GM12878 (cell line): ENCODE data around the gene NPC2. TPM values are rescaled to one million over a fixed set of nuclear protein-coding genes. Genes with fewer than 3 reads are reported as not detected.

ENCODE experiments used
- ATAC-seq: fragments of 200-7000 bp; cut with Tn5 transposase; 3 replicates; pipeline ENCODE4 v1.9.1; 2020; ENCODE audit warnings: mild to moderate bottlenecking, moderate library complexity
- BruUV-seq: library from RNA; stranded (reverse); fragments of 400-500 nt; replicated peaks from 2 replicates; lab custom pipeline; 2021; lab: Mats Ljungman, UMichigan
- CTCF ChIA-PET: fragments of 300-600 bp; sonication (Branson Sonifier 250); formaldehyde crosslinking; extraction: SDS; loops from one replicate; lab custom pipeline; 2021; ENCODE audit warnings: inconsistent platforms; lab: Yijun Ruan, JAX
- POLR2A ChIA-PET: fragments of 350-600 bp; formaldehyde crosslinking; extraction: SDS; loops from one replicate; lab custom pipeline; 2021; ENCODE audit warnings: inconsistent platforms; lab: Charles Lee
- RAD21 ChIA-PET: fragments of 300-600 bp; sonication (Branson Sonifier 250); formaldehyde crosslinking; loops from one replicate; lab custom pipeline; 2023; ENCODE audit warnings: antibody characterized with exemption; ENCODE audit not compliant: unreplicated experiment; lab: Charles Lee
- SMC1A ChIA-PET: fragments of 300-600 bp; sonication (Branson Sonifier 250); formaldehyde crosslinking; loops from one replicate; lab custom pipeline; 2023; ENCODE audit not compliant: unreplicated experiment, uncharacterized antibody; lab: Charles Lee
- DNase-seq: peaks from one replicate; pipeline ENCODE4 v3.0.0-alpha.2; 2011; ENCODE audit warnings: low read depth, low spot score
- FAIRE-seq: peaks from 3 replicates; lab custom pipeline; 2011; peaks lifted over from hg19 to GRCh38; lab: Jason Lieb, UNC
- H2AFZ ChIP-seq: 2 replicates; pipeline ENCODE4 v1.6.0; 2011; ENCODE audit warnings: low read depth, low read length, control low read depth; ENCODE audit not compliant: control insufficient read depth
- H3K27ac ChIP-seq: 2 replicates; pipeline ENCODE4 v1.5.1; 2011; ENCODE audit warnings: control low read depth; ENCODE audit not compliant: control insufficient read depth, insufficient read depth
- H3K27me3 ChIP-seq, 2 experiments: replicated peaks in 1 of 2; 2 replicates each; pipeline versions ENCODE4 v1.6.0 to v1.6.1; 2011; ENCODE audit warnings: low read length in 1 of 2; ENCODE audit not compliant: control insufficient read depth in 2 of 2, insufficient read depth in 2 of 2
- H3K36me3 ChIP-seq, 2 experiments: 2 replicates each; pipeline ENCODE4 v1.5.1; 2011; ENCODE audit warnings: low read length in 1 of 2; ENCODE audit not compliant: control insufficient read depth in 2 of 2, insufficient read depth in 2 of 2
- H3K4me1 ChIP-seq: 2 replicates; pipeline ENCODE4 v1.6.1; 2011; ENCODE audit warnings: mild to moderate bottlenecking, low read length, moderate library complexity, mixed read lengths; ENCODE audit not compliant: control insufficient read depth, insufficient read depth
- H3K4me2 ChIP-seq: 2 replicates; pipeline ENCODE4 v1.6.0; 2011; ENCODE audit warnings: control low read depth; ENCODE audit not compliant: control insufficient read depth, insufficient read depth
- H3K4me3 ChIP-seq: fragments of 200-600 bp; sonication (generic); 2 replicates; pipeline ENCODE4 v1.5.1; 2016
- H3K79me2 ChIP-seq: 2 replicates; pipeline ENCODE4 v1.6.0; 2011; ENCODE audit warnings: low read length; ENCODE audit not compliant: control insufficient read depth, insufficient read depth
- H3K9ac ChIP-seq: 2 replicates; pipeline ENCODE4 v1.8.0; 2011; ENCODE audit warnings: low read length, control low read depth, mixed read lengths; ENCODE audit not compliant: control insufficient read depth, insufficient read depth
- H3K9me3 ChIP-seq: replicated peaks from 3 replicates; pipeline ENCODE4 v1.5.1; 2011; ENCODE audit warnings: mild to moderate bottlenecking, low read length; ENCODE audit not compliant: control insufficient read depth, insufficient read depth
- H4K20me1 ChIP-seq: 2 replicates; pipeline ENCODE4 v1.6.0; 2011; ENCODE audit not compliant: control insufficient read depth, insufficient read depth
- ATF7 ChIP-seq: fragments of 450-650 bp; IDR thresholded peaks from 2 replicates; pipeline ENCODE4 v1.6.1; 2016; ENCODE audit warnings: low read depth, mild to moderate bottlenecking
- CHD4 ChIP-seq: fragments of 200-600 bp; sonication (generic); IDR thresholded peaks from 2 replicates; pipeline ENCODE4 v1.6.1; 2016; ENCODE audit warnings: mild to moderate bottlenecking
- FOS ChIP-seq: IDR thresholded peaks from 3 replicates; pipeline ENCODE4 v1.6.1; 2011; ENCODE audit warnings: borderline replicate concordance; ENCODE audit not compliant: insufficient read length; ENCODE audit errors: extremely low read depth
- MEF2B ChIP-seq: fragments of 450-650 bp; IDR thresholded peaks from 2 replicates; pipeline ENCODE4 v1.6.1; 2018; ENCODE audit warnings: mild to moderate bottlenecking, moderate library complexity; ENCODE audit not compliant: partially characterized antibody, poor library complexity, severe bottlenecking
- MTA2 ChIP-seq: fragments of 450-650 bp; IDR thresholded peaks from 2 replicates; pipeline ENCODE4 v1.6.1; 2016; ENCODE audit warnings: low read depth, mild to moderate bottlenecking, moderate library complexity
- MYB ChIP-seq: fragments of 150-350 bp; IDR thresholded peaks from 2 replicates; pipeline ENCODE4 v1.6.1; 2014; ENCODE audit warnings: mild to moderate bottlenecking, low read depth, low read length, borderline replicate concordance
- NR2F1 ChIP-seq: fragments of 450-650 bp; conservative IDR thresholded peaks from 2 replicates; pipeline ENCODE4 v1.6.1; 2017; ENCODE audit warnings: mild to moderate bottlenecking
- RAD51 ChIP-seq: fragments of 450-650 bp; IDR thresholded peaks from 2 replicates; pipeline ENCODE4 v1.6.1; 2016; ENCODE audit warnings: moderate library complexity, mild to moderate bottlenecking, inconsistent platforms
- SMAD1 ChIP-seq: fragments of 450-650 bp; IDR thresholded peaks from 2 replicates; pipeline ENCODE4 v1.6.1; 2018; ENCODE audit warnings: mild to moderate bottlenecking, low read depth; ENCODE audit not compliant: partially characterized antibody
- SPI1 ChIP-seq: IDR thresholded peaks from 2 replicates; pipeline ENCODE4 v1.6.1; 2011; ENCODE audit warnings: low read depth, mild to moderate bottlenecking, low read length, moderate library complexity, borderline replicate concordance; ENCODE audit not compliant: insufficient read depth
- YY1 ChIP-seq: IDR thresholded peaks from 2 replicates; pipeline ENCODE4 v1.6.1; 2011; ENCODE audit warnings: low read depth, mild to moderate bottlenecking, low read length
- ZNF207 ChIP-seq: fragments of 450-650 bp; IDR thresholded peaks from 2 replicates; pipeline ENCODE4 v1.6.1; 2014; ENCODE audit warnings: antibody characterized with exemption, mild to moderate bottlenecking, borderline replicate concordance
- ZSCAN29 ChIP-seq: fragments of 450-650 bp; IDR thresholded peaks from 2 replicates; pipeline ENCODE4 v1.6.1; 2017; ENCODE audit warnings: mild to moderate bottlenecking, moderate library complexity
- WGBS: methylation state at CpG from one replicate; pipeline ENCODE4 v1.1.6; 2016; ENCODE audit warnings: low lambda C conversion rate; ENCODE audit not compliant: insufficient replicate concordance, insufficient coverage; ENCODE audit errors: missing lambda C conversion rate; 5-methylcytosine and 5-hydroxymethylcytosine counted together
- in situ Hi-C: fragments of 300-500 bp; cut with MboI; formaldehyde crosslinking; loops from 9 replicates; pipeline ENCODE4 v1.14.3; 2018; ENCODE audit warnings: mixed read lengths
- intact Hi-C: fragments of 100-400 bp; cut with micrococcal nuclease; formaldehyde crosslinking; loops from one replicate; pipeline ENCODE4 v1.14.2; 2022; ENCODE audit not compliant: unreplicated experiment
- polyA plus RNA-seq, 11 experiments: library from polyadenylated mRNA; depleted of rRNA in 4 of 11; unstranded in 6 of 11; stranded (reverse) in 5 of 11; fragments of >200 nt; fragmentation: Nextera tagmentation in 4 of 11; fragmentation: Illumina TruSeq in 1 of 11; extraction: Ambion mirVana in 4 of 11; extraction: Trizol in 1 of 11; gene quantifications; 1 replicate in 1 of 11; 2 replicates in 10 of 11; pipeline versions ENCODE4 v1.2.1 to v1.2.3, GENCODE V29; 2011 to 2016; ENCODE audit warnings: inconsistent platforms in 2 of 11, missing spikeins in 2 of 11, low read depth in 1 of 11
- total RNA-seq, 4 experiments: library from RNA; depleted of rRNA in 3 of 4; stranded (reverse); fragments of >200 nt in 3 of 4; fragmentation: Illumina TruSeq in 1 of 4; extraction: Trizol in 1 of 4; gene quantifications; 2 replicates each; pipeline versions ENCODE4 v1.2.1 to v1.2.3, GENCODE V29; 2013 to 2021
- TF ChIP-seq, protein P1 (sequence below): IDR thresholded peaks from 2 replicates; pipeline ENCODE4 v1.6.1; 2012; ENCODE audit warnings: mild to moderate bottlenecking, low read depth, low read length
- TF ChIP-seq, protein P2 (sequence below): fragments of 450-650 bp; IDR thresholded peaks from 2 replicates; pipeline ENCODE4 v1.6.1; 2016; ENCODE audit warnings: mild to moderate bottlenecking
- TF ChIP-seq, protein P3 (sequence below): fragments of 450-650 bp; IDR thresholded peaks from 2 replicates; pipeline ENCODE4 v1.6.1; 2017; ENCODE audit warnings: antibody characterized with exemption, mild to moderate bottlenecking, moderate library complexity

Gene NPC2
- total and polyA plus RNA-seq, 10 of the 15 experiments (the other 5 are each of a cell fraction or from before 2014, with no cell fraction given), result 29.5 to 109 (median 59.1) TPM

DNA sequence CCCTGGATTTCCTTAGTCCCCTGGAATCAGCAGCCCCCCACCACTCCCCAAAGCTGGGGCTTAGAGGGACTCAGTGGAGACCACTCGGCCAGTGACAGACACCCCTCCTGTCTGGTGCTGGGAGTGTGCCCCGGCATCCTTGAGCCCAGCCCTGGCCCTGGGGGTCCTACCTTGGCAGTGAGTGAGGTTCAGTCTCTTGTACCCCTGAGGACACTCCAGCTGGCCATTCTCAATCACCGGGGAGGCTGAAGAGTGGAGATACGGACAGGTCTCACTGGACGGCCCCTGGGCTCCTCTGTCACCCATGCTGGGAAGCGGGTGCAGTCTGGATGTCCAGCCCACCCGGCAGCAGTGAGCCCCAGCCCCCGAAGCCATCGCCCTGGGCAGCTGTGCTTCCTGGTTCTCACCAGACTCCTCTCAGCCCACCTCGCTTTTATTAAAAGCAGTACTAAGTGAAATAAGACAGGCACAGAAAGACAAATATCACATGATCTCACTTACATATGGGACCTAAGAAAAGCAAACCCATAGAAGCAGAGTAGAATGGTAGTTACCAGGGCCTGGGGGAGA is 42.7 kb upstream of the NPC2 start:
- no peak for TF ChIP-seq CHD4
- TF ChIP-seq SPI1, result no peak
- TF ChIP-seq MEF2B, result no peak
- TF ChIP-seq, protein P1, sequence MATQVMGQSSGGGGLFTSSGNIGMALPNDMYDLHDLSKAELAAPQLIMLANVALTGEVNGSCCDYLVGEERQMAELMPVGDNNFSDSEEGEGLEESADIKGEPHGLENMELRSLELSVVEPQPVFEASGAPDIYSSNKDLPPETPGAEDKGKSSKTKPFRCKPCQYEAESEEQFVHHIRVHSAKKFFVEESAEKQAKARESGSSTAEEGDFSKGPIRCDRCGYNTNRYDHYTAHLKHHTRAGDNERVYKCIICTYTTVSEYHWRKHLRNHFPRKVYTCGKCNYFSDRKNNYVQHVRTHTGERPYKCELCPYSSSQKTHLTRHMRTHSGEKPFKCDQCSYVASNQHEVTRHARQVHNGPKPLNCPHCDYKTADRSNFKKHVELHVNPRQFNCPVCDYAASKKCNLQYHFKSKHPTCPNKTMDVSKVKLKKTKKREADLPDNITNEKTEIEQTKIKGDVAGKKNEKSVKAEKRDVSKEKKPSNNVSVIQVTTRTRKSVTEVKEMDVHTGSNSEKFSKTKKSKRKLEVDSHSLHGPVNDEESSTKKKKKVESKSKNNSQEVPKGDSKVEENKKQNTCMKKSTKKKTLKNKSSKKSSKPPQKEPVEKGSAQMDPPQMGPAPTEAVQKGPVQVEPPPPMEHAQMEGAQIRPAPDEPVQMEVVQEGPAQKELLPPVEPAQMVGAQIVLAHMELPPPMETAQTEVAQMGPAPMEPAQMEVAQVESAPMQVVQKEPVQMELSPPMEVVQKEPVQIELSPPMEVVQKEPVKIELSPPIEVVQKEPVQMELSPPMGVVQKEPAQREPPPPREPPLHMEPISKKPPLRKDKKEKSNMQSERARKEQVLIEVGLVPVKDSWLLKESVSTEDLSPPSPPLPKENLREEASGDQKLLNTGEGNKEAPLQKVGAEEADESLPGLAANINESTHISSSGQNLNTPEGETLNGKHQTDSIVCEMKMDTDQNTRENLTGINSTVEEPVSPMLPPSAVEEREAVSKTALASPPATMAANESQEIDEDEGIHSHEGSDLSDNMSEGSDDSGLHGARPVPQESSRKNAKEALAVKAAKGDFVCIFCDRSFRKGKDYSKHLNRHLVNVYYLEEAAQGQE, result no peak
- no peak for TF ChIP-seq NR2F1
- no peak for TF ChIP-seq RAD51
- no peak for TF ChIP-seq ZSCAN29
- no peak for TF ChIP-seq MTA2
- no peak for TF ChIP-seq YY1
- no peak for TF ChIP-seq FOS
- TF ChIP-seq ZNF207, result no peak
- no peak for TF ChIP-seq ATF7
- TF ChIP-seq MYB, result no peak
- TF ChIP-seq SMAD1, result no peak
- TF ChIP-seq, protein P2, sequence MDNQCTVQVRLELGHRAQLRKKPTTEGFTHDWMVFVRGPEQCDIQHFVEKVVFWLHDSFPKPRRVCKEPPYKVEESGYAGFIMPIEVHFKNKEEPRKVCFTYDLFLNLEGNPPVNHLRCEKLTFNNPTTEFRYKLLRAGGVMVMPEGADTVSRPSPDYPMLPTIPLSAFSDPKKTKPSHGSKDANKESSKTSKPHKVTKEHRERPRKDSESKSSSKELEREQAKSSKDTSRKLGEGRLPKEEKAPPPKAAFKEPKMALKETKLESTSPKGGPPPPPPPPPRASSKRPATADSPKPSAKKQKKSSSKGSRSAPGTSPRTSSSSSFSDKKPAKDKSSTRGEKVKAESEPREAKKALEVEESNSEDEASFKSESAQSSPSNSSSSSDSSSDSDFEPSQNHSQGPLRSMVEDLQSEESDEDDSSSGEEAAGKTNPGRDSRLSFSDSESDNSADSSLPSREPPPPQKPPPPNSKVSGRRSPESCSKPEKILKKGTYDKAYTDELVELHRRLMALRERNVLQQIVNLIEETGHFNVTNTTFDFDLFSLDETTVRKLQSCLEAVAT, result no peak
- TF ChIP-seq, protein P3, sequence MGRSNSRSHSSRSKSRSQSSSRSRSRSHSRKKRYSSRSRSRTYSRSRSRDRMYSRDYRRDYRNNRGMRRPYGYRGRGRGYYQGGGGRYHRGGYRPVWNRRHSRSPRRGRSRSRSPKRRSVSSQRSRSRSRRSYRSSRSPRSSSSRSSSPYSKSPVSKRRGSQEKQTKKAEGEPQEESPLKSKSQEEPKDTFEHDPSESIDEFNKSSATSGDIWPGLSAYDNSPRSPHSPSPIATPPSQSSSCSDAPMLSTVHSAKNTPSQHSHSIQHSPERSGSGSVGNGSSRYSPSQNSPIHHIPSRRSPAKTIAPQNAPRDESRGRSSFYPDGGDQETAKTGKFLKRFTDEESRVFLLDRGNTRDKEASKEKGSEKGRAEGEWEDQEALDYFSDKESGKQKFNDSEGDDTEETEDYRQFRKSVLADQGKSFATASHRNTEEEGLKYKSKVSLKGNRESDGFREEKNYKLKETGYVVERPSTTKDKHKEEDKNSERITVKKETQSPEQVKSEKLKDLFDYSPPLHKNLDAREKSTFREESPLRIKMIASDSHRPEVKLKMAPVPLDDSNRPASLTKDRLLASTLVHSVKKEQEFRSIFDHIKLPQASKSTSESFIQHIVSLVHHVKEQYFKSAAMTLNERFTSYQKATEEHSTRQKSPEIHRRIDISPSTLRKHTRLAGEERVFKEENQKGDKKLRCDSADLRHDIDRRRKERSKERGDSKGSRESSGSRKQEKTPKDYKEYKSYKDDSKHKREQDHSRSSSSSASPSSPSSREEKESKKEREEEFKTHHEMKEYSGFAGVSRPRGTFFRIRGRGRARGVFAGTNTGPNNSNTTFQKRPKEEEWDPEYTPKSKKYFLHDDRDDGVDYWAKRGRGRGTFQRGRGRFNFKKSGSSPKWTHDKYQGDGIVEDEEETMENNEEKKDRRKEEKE, result no peak
- DNase-seq (no peak), ATAC-seq (no peak), FAIRE-seq (no peak)
- WGBS, result 40% methylated on average over 10 of the region's 10 CpGs
- no peaks in the 10 kb centered on the region for H3K4me1 ChIP-seq
- no peaks in the 10 kb centered on the region for H3K79me2 ChIP-seq
- no peaks in the 10 kb centered on the region for H3K9me3 ChIP-seq
- peaks cover 0 to 2% of the 10 kb centered on the region in 2 experiments; a peak in 3 of 4 replicates for H3K27me3 ChIP-seq
- H3K36me3 ChIP-seq, result no peaks in the 10 kb centered on the region
- no peak overlapping the region for H3K4me3 ChIP-seq
- intact Hi-C loops (loop anchor here (5.0 kb wide), 1 partner anchor 174 kb away; no protein-coding TSS in a partner anchor), in situ Hi-C loops (no loop called here)
- RAD21 ChIA-PET, result no interaction called here
- no peak overlapping the region for H3K4me2 ChIP-seq
- SMC1A ChIA-PET, result no interaction called here
- CTCF ChIA-PET, result interaction anchor here (0.6 kb wide), 1 partner anchor 372 kb away, joined by 3 read pairs; no protein-coding TSS in a partner anchor
- BruUV-seq, result no TSS peak
- H2AFZ ChIP-seq, result no peak overlapping the region
- no peak overlapping the region for H3K27ac ChIP-seq
- POLR2A ChIA-PET, result no interaction called here
- no peak overlapping the region for H3K9ac ChIP-seq
- no peaks in the 10 kb centered on the region for H4K20me1 ChIP-seq
